ENCODE measurements around the gene ABCA13.

ABCA13 gene

DNA sequence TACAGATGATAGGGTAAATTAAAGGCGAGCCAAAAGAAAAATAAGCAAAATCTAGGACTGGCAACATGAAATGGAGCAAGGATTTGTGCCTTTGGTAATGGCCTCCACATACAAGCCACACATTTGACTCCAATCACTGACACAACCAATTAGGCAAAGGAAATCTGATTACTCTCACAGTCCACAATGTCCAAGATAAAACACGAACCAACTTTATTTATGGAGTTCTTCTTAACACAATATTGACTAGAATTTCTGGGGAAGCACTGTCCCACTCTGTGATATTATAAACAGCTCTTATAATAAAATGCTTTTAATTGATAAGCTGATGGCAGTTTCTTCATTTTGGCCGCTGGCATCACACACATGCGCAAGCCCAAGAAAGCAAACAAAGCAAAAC, 334.2 kb downstream of the ABCA13 start:
- Histone ChIP-seq H3K4me1 (ENCODE audit: control insufficient read depth, insufficient read depth, low read length) (no peaks in the 10 kb centered on the region), H3K9me3 (replicated peaks; ENCODE audit: low read length) (peaks cover 12% of the 10 kb centered on the region), H3K36me3 (ENCODE audit: insufficient read depth, low read length) (no peaks in the 10 kb centered on the region), H3K27me3 (ENCODE audit: control insufficient read depth, insufficient read depth, low read length) (no peaks in the 10 kb centered on the region), H3K9ac (ENCODE audit: low read depth, low read length) (no peak overlapping the region), H3K4me2 (ENCODE audit: low read length) (no peak overlapping the region), H3K4me3 (ENCODE audit: low read length) (no peak overlapping the region)

DNA sequence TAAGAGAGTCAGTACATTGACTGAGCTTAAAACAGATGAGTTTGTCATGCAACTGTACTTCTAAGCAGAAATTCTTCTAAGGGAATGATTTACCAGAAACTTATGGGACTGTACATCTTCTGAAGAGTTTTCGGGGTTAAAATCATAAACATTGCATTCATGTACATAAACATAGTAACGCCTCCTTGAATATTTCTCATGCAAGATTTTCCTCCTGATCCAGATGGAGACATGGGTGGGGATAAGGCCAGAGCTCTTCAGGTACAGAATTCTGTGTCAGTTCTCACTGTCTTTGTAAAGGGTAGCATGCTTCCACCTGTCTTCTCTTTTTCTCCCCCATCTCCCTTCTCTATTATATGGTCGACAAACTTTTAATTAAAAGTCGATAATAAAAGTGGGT, 335.3 kb downstream of the ABCA13 start:
- Histone ChIP-seq H3K4me2 (ENCODE audit: low read length) (no peak overlapping the region), H3K27me3 (ENCODE audit: control insufficient read depth, insufficient read depth, low read length) (no peaks in the 10 kb centered on the region), H3K4me1 (ENCODE audit: control insufficient read depth, insufficient read depth, low read length) (no peaks in the 10 kb centered on the region), H3K9me3 (replicated peaks; ENCODE audit: low read length) (peaks cover 6% of the 10 kb centered on the region), H3K4me3 (ENCODE audit: low read length) (no peak overlapping the region), H3K9ac (ENCODE audit: low read depth, low read length) (no peak overlapping the region), H3K36me3 (ENCODE audit: insufficient read depth, low read length) (no peaks in the 10 kb centered on the region)

DNA sequence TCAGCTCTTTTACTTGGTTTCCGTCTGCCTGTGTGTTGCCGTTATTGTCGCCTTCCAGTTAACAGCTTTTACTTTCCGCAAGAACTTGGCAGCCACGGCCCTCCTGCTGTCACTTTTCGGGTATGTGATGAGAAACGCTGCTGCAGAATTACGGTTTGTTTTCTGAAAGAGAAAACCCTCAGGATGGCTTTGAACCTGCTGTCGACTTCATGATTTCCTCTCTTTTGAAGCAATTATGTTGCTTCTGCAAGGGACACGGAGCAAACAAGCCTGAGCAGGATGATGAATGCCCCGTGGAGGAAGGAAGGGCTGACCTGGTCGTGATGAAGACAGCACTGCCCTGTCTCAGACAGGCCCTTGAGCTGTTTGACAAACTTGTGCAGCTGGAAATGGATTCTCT, 339.8 kb downstream of the ABCA13 start:
- no peaks in the 10 kb centered on the region for H3K27me3 ChIP-seq (ENCODE audit: control insufficient read depth, insufficient read depth, low read length)
- no peak overlapping the region for H3K4me2 ChIP-seq (ENCODE audit: low read length)
- H3K9me3 ChIP-seq (replicated peaks; ENCODE audit: low read length) = peaks cover 6% of the 10 kb centered on the region
- no peaks in the 10 kb centered on the region for H3K36me3 ChIP-seq (ENCODE audit: insufficient read depth, low read length)
- H3K4me1 ChIP-seq (ENCODE audit: control insufficient read depth, insufficient read depth, low read length) = no peaks in the 10 kb centered on the region
- no peak overlapping the region for H3K9ac ChIP-seq (ENCODE audit: low read depth, low read length)
- no peak overlapping the region for H3K4me3 ChIP-seq (ENCODE audit: low read length)

DNA sequence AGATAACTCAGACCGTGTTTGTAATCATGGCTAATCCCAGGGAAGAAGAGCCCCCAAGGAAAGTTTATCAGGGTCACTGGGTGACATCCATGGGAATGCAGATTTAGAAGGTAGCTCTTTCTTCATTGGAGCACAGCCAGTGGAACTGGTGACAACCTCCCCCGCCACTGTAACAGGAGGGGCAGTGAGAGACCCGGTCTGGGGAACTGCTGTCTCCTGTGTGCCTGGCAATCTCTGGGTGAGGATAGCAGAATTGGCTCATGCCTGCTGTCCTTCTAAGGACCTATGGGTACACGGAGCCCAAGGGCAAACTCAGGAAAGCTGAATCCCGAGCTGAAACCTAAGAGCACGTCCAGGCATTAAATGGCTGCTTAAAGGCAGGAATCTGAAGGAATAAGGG, 341.6 kb downstream of the ABCA13 start:
- Histone ChIP-seq H3K4me3 (ENCODE audit: low read length) (no peak overlapping the region), H3K4me2 (ENCODE audit: low read length) (no peak overlapping the region), H3K27me3 (ENCODE audit: control insufficient read depth, insufficient read depth, low read length) (no peaks in the 10 kb centered on the region), H3K4me1 (ENCODE audit: control insufficient read depth, insufficient read depth, low read length) (no peaks in the 10 kb centered on the region), H3K9me3 (replicated peaks; ENCODE audit: low read length) (peaks cover 1% of the 10 kb centered on the region), H3K36me3 (ENCODE audit: insufficient read depth, low read length) (no peaks in the 10 kb centered on the region), H3K9ac (ENCODE audit: low read depth, low read length) (no peak overlapping the region)

DNA sequence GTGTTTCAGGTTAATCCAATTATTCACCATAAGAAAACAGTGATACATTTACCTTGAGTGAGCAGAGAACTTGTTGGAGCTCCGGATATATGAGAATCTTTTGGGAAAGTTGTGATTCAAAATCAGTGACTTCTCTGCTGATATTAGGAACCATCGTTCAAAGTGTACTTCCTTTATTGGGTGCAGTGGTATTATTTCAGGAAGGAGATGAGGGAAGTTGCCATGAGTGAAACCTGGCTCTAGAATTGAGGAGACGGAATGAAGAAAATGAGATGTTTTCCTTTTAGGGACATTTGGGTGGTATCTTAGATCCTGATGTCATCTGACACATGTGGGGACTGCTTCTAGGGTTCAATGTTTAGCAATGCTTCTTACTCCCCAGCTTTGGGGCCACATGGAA, 343.9 kb downstream of the ABCA13 start:
- Histone ChIP-seq H3K9ac (ENCODE audit: low read depth, low read length) (no peak overlapping the region), H3K4me1 (ENCODE audit: control insufficient read depth, insufficient read depth, low read length) (no peaks in the 10 kb centered on the region), H3K36me3 (ENCODE audit: insufficient read depth, low read length) (no peaks in the 10 kb centered on the region)

DNA sequence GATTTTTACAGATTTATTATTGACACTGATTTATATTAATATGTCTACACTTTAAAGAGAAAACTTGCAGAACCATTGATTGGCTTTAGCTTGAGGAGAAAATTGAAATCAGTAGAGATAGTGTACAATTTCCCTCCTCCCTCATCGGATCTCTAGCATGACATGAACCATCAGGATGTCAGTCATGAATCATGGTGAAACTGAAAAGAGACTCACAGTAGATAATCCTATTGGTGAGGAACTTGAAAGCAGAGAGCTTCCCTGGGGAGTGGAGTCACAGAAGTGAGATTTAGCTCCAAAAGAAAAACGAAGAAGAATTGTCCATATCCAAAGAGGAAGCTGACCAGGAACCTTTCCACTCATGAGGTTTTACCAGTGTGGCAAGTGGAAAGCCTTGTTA, 346.8 kb downstream of the ABCA13 start:
- Histone ChIP-seq H3K4me2 (ENCODE audit: low read length) (no peak overlapping the region), H3K4me1 (ENCODE audit: control insufficient read depth, insufficient read depth, low read length) (no peaks in the 10 kb centered on the region), H3K27me3 (ENCODE audit: control insufficient read depth, insufficient read depth, low read length) (no peaks in the 10 kb centered on the region), H3K9ac (ENCODE audit: low read depth, low read length) (no peak overlapping the region), H3K9me3 (replicated peaks; ENCODE audit: low read length) (peaks cover 3% of the 10 kb centered on the region), H3K36me3 (ENCODE audit: insufficient read depth, low read length) (no peaks in the 10 kb centered on the region), H3K4me3 (ENCODE audit: low read length) (no peak overlapping the region)

More for the DNA sequence above, 343.9 kb downstream of the ABCA13 start:
- H3K9me3 ChIP-seq (replicated peaks; ENCODE audit: low read length) = no peaks in the 10 kb centered on the region
- no peak overlapping the region for H3K4me3 ChIP-seq (ENCODE audit: low read length)
- no peak overlapping the region for H3K4me2 ChIP-seq (ENCODE audit: low read length)
- no peaks in the 10 kb centered on the region for H3K27me3 ChIP-seq (ENCODE audit: control insufficient read depth, insufficient read depth, low read length)

DNA sequence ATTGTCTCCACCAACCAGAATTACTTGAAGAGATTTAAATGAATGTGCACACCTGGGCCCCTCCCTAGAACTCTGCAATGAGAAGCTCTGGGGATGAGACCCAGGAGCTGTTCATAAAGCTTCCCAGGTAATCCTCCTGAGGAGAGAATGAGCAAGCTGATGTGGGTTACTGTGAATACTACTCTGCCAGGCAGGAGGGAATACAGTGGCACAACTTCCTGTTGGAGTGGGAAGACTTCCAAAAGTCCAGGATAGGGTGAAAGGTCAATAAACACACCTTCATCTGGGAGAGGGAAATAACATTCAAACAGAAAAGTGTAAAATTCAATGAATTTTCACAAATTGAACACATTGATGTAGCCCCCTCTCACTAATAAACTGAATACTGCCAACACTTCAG, 351.4 kb downstream of the ABCA13 start:
- Histone ChIP-seq H3K4me3 (ENCODE audit: low read length) (no peak overlapping the region), H3K27me3 (ENCODE audit: control insufficient read depth, insufficient read depth, low read length) (no peaks in the 10 kb centered on the region), H3K9ac (ENCODE audit: low read depth, low read length) (no peak overlapping the region), H3K4me1 (ENCODE audit: control insufficient read depth, insufficient read depth, low read length) (no peaks in the 10 kb centered on the region), H3K36me3 (ENCODE audit: insufficient read depth, low read length) (no peaks in the 10 kb centered on the region), H3K9me3 (replicated peaks; ENCODE audit: low read length) (peaks cover 3% of the 10 kb centered on the region), H3K4me2 (ENCODE audit: low read length) (no peak overlapping the region)

DNA sequence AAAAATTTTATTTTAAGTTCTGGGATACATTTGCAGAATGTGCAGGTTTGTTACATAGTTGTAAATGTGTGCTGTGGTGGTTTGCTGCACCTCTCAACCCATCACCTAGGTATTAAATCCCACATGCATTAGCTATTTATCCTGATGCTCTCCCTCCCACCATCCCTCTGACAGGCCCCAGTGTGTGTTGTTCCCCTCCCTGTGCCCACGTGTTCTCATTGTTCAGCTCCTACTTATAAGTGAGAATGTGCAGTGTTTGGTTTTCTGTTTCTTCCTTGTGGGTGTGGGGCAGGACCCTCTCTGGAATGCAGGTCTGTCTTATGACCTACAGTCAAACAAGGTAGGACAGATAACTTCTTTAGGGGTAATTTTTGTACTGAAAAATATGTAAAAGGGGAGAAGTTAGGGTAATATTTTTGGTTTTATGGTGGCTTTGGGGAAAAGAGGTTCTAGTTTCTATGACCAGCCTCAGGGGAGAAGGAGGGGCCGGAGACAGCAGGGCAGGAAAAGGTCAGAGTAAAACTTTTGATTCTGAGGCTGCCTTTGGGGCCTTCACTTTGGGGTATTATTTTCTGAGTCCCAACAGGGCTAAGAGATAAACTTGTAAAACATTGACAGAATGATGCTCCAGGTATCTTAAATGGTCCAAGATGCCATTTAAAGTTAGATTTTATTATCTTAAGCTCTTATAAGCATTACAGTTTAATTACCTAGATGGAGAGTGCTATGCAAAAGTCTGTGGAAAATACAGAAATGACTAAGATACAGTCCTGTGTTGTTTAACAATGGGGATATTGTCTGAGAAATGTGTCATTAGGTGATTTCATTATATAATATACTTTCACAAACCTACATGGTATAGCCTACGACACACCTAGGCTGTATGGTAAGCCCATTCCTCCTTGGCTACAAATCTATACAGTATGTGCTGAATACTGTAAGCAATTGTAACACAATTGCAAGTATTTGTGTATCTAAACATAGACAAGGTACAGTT, 354.8 kb downstream of the ABCA13 start:
- H3K9ac ChIP-seq (ENCODE audit: low read depth, low read length) = no peak overlapping the region
- no peaks in the 10 kb centered on the region for H3K36me3 ChIP-seq (ENCODE audit: insufficient read depth, low read length)
- no peak overlapping the region for H3K4me2 ChIP-seq (ENCODE audit: low read length)
- no peaks in the 10 kb centered on the region for H3K4me1 ChIP-seq (ENCODE audit: control insufficient read depth, insufficient read depth, low read length)
- no peaks in the 10 kb centered on the region for H3K27me3 ChIP-seq (ENCODE audit: control insufficient read depth, insufficient read depth, low read length)
- H3K9me3 ChIP-seq (replicated peaks; ENCODE audit: low read length) = peaks cover 3% of the 10 kb centered on the region
- H3K4me3 ChIP-seq (ENCODE audit: low read length) = no peak overlapping the region

DNA sequence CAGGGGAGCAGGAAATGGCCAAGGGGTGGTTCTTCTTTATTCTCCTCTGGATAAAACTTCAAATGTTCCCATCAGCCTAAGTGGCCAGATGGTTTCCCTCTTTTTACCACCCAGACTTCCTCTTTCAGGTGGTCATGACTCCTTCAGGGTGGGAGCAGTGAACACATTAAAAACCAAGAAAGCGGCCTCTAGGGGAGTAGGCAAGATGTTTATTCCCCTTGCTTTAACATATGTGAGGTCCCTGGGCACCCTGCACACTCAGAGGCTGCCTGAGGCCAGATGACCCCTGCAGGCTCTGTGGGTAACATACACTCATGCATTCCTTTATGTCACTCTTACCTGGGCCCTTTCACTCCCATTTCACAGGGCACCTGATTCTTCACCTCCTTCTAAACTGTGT, 357.4 kb downstream of the ABCA13 start:
- H3K9me3 ChIP-seq (replicated peaks; ENCODE audit: low read length) = no peaks in the 10 kb centered on the region
- H3K4me3 ChIP-seq (ENCODE audit: low read length) = no peak overlapping the region
- H3K27me3 ChIP-seq (ENCODE audit: control insufficient read depth, insufficient read depth, low read length) = no peaks in the 10 kb centered on the region
- H3K4me2 ChIP-seq (ENCODE audit: low read length) = no peak overlapping the region
- H3K36me3 ChIP-seq (ENCODE audit: insufficient read depth, low read length) = no peaks in the 10 kb centered on the region
- H3K4me1 ChIP-seq (ENCODE audit: control insufficient read depth, insufficient read depth, low read length) = no peaks in the 10 kb centered on the region
- H3K9ac ChIP-seq (ENCODE audit: low read depth, low read length) = no peak overlapping the region

DNA sequence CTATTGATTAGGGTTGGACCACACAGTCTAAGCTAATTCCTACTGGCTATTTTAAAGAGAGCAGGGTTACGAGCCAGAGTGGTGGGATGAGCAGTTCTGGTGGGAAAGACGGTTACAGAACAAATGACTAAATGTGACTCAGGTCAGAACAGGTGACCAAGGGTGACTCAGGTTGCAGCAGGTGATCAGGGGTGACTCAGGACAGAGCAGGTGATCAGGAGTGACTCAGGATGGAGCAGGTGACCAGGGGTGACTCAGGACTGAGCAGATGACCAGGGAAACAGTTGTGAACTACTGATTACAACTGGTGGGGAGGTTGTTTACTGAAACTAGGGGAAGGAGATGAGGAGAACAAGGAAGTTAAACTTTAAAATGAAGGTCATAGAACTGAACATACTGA, 366.3 kb downstream of the ABCA13 start:
- Histone ChIP-seq H3K36me3 (ENCODE audit: insufficient read depth, low read length) (no peaks in the 10 kb centered on the region), H3K9ac (ENCODE audit: low read depth, low read length) (no peak overlapping the region), H3K4me2 (ENCODE audit: low read length) (no peak overlapping the region), H3K4me1 (ENCODE audit: control insufficient read depth, insufficient read depth, low read length) (no peaks in the 10 kb centered on the region), H3K4me3 (ENCODE audit: low read length) (no peak overlapping the region), H3K9me3 (replicated peaks; ENCODE audit: low read length) (no peaks in the 10 kb centered on the region), H3K27me3 (ENCODE audit: control insufficient read depth, insufficient read depth, low read length) (no peaks in the 10 kb centered on the region)

DNA sequence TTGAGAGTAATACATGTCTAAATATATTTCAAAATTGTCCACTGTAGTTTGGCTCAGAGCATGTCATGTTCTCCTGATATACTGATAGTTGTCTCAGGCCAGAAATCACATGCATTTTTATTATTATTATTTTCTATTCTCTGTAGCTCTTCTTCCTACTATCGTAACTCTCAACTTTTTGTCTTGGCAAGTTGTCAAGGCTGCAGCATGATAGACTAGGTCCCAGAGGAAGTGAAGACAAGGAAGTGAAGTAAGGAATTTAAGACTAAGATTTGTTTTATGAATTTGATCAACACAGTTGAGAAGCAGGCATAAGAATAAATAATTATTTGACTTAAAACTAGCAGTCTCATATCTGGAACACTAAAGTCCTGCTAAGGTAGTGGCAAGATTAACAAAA, 369.5 kb downstream of the ABCA13 start:
- H3K4me2 ChIP-seq (ENCODE audit: low read length) = no peak overlapping the region
- no peaks in the 10 kb centered on the region for H3K27me3 ChIP-seq (ENCODE audit: control insufficient read depth, insufficient read depth, low read length)
- H3K4me1 ChIP-seq (ENCODE audit: control insufficient read depth, insufficient read depth, low read length) = no peaks in the 10 kb centered on the region
- H3K36me3 ChIP-seq (ENCODE audit: insufficient read depth, low read length) = no peaks in the 10 kb centered on the region
- H3K4me3 ChIP-seq (ENCODE audit: low read length) = no peak overlapping the region
- H3K9ac ChIP-seq (ENCODE audit: low read depth, low read length) = no peak overlapping the region
- no peaks in the 10 kb centered on the region for H3K9me3 ChIP-seq (replicated peaks; ENCODE audit: low read length)

DNA sequence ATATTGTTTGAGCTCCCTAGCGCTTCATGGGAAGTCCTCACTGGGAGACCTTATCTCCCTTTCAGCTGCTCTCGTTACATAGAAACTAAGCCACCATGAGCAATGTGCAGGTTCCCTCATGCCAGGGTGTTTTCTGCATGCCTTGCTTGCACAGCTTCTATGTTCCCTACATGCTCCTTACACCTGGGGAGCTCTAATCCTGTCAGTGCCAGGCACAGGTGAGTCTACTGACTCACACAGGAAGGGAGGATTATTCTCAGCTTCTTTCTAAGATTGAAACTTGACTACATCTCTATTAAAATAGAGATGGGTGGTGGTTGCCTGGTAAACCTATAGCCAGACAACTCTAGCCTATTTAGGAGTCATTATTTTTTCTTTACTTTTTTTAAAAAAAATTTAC, 377.4 kb downstream of the ABCA13 start:
- Histone ChIP-seq H3K4me2 (ENCODE audit: low read length) (no peak overlapping the region), H3K27me3 (ENCODE audit: control insufficient read depth, insufficient read depth, low read length) (no peaks in the 10 kb centered on the region), H3K36me3 (ENCODE audit: insufficient read depth, low read length) (no peaks in the 10 kb centered on the region), H3K4me1 (ENCODE audit: control insufficient read depth, insufficient read depth, low read length) (no peaks in the 10 kb centered on the region), H3K9ac (ENCODE audit: low read depth, low read length) (no peak overlapping the region), H3K4me3 (ENCODE audit: low read length) (no peak overlapping the region), H3K9me3 (replicated peaks; ENCODE audit: low read length) (no peaks in the 10 kb centered on the region)
